Esophagus muscularis mucosa (tissue), 4 donors: ENCODE measurements around the gene EDA.

Experiments
- CTCF ChIP-seq, 3 experiments: fragments of 200-600 bp in 2 of 3; fragments of 450-650 bp in 1 of 3; sonication (generic) in 2 of 3; IDR thresholded peaks; one replicate each; pipeline ENCODE4 v1.5.1; 2017 to 2019; ENCODE audit warnings: antibody characterized with exemption in 3 of 3, mild to moderate bottlenecking in 2 of 3, moderate library complexity in 1 of 3
- EP300 ChIP-seq: sonication (generic); formaldehyde crosslinking; IDR thresholded peaks from one replicate; pipeline ENCODE4 v1.6.1; 2017; ENCODE audit warnings: antibody characterized with exemption
- POLR2A ChIP-seq: fragments of 450-650 bp; IDR thresholded peaks from one replicate; pipeline ENCODE4 v1.6.1; 2017; ENCODE audit warnings: antibody characterized with exemption, moderate library complexity, mild to moderate bottlenecking, low read depth
- POLR2AphosphoS5 ChIP-seq, 2 donors: sonication (generic); formaldehyde crosslinking; IDR thresholded peaks; one replicate each; pipeline ENCODE4 v1.6.1; 2017; ENCODE audit warnings: antibody characterized with exemption in 2 of 2

GRCh38 chrX:70012756-70013155 is 396.8 kb downstream of the EDA start:
- TF ChIP-seq EP300 (no peak), CTCF (IDR thresholded peaks at IDR 0.05) (no peak), POLR2A (no peak), POLR2AphosphoS5 (IDR thresholded peaks at IDR 0.05) (no peak)
